Measurements from ENCODE around the gene NAP1L5.

DNA sequence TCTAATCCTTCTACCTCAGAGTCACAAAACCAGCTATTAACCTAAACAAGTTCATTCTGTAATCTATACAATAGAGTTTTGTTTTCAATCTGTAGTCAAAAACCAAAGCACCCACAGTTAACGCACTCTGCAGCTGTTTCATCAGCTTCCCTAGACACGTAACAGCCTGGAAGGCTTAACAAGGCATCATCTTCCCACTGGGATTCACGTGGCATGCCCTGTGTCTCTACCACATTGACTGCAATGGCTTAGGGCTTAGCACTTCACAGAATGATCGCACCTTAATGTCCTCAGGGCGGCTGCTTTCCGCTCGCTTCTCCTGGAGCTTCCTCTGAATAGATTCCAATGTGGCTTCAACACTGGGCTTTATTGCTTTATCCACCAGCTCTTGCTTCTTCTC is 49.7 kb upstream of the NAP1L5 start:
- TF ChIP-seq HDAC2 (IDR thresholded peaks at IDR 0.05) (no peak), EP300 (IDR thresholded peaks at IDR 0.05) (no peak), JUNB (IDR thresholded peaks at IDR 0.05) (no peak), SREBF2 (IDR thresholded peaks at IDR 0.05) (no peak), TFCP2L1 (CRISPR knock-in tag; IDR thresholded peaks at IDR 0.05) (no peak), KDM5A (IDR thresholded peaks at IDR 0.05) (no peak), CEBPB (IDR thresholded peaks at IDR 0.05) (no peak), CBX8 (IDR thresholded peaks at IDR 0.05) (no peak), FOSL2 (IDR thresholded peaks at IDR 0.05) (no peak), FOSL2 (CRISPR knock-in tag; IDR thresholded peaks at IDR 0.05) (no peak)
- TF ChIP-seq, protein P1, sequence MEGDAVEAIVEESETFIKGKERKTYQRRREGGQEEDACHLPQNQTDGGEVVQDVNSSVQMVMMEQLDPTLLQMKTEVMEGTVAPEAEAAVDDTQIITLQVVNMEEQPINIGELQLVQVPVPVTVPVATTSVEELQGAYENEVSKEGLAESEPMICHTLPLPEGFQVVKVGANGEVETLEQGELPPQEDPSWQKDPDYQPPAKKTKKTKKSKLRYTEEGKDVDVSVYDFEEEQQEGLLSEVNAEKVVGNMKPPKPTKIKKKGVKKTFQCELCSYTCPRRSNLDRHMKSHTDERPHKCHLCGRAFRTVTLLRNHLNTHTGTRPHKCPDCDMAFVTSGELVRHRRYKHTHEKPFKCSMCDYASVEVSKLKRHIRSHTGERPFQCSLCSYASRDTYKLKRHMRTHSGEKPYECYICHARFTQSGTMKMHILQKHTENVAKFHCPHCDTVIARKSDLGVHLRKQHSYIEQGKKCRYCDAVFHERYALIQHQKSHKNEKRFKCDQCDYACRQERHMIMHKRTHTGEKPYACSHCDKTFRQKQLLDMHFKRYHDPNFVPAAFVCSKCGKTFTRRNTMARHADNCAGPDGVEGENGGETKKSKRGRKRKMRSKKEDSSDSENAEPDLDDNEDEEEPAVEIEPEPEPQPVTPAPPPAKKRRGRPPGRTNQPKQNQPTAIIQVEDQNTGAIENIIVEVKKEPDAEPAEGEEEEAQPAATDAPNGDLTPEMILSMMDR (IDR thresholded peaks at IDR 0.05), result no peak
- TF ChIP-seq, protein P2, sequence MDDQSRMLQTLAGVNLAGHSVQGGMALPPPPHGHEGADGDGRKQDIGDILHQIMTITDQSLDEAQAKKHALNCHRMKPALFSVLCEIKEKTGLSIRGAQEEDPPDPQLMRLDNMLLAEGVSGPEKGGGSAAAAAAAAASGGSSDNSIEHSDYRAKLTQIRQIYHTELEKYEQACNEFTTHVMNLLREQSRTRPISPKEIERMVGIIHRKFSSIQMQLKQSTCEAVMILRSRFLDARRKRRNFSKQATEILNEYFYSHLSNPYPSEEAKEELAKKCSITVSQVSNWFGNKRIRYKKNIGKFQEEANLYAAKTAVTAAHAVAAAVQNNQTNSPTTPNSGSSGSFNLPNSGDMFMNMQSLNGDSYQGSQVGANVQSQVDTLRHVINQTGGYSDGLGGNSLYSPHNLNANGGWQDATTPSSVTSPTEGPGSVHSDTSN (IDR thresholded peaks at IDR 0.05), result no peak
- TF ChIP-seq, protein P3, sequence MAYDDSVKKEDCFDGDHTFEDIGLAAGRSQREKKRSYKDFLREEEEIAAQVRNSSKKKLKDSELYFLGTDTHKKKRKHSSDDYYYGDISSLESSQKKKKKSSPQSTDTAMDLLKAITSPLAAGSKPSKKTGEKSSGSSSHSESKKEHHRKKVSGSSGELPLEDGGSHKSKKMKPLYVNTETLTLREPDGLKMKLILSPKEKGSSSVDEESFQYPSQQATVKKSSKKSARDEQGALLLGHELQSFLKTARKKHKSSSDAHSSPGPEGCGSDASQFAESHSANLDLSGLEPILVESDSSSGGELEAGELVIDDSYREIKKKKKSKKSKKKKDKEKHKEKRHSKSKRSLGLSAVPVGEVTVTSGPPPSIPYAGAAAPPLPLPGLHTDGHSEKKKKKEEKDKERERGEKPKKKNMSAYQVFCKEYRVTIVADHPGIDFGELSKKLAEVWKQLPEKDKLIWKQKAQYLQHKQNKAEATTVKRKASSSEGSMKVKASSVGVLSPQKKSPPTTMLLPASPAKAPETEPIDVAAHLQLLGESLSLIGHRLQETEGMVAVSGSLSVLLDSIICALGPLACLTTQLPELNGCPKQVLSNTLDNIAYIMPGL (CRISPR knock-in tag; IDR thresholded peaks at IDR 0.05; ENCODE audit: borderline replicate concordance), result no peak

Data from A549 (cell line).